GM12878 (cell line): ENCODE results near the gene ARHGAP26. TPM values are rescaled to one million over a fixed set of nuclear protein-coding genes. Genes with fewer than 3 reads are reported as not detected.
A peak's percentile ranks its signal among the peaks of the same experiment; 100 is the strongest.

Source experiments
- CEBPB ChIP-seq, 2 experiments: fragments of 150-350 bp in 1 of 2; IDR thresholded peaks; 2 replicates each; pipeline ENCODE4 v1.6.1; 2012 to 2014; ENCODE audit warnings: low read depth in 2 of 2, low read length in 2 of 2, borderline replicate concordance in 1 of 2, inconsistent platforms in 1 of 2
- E2F8 ChIP-seq: fragments of 450-650 bp; IDR thresholded peaks from 2 replicates; pipeline ENCODE4 v1.6.1; 2018; ENCODE audit warnings: mild to moderate bottlenecking, low read depth, moderate library complexity; ENCODE audit not compliant: partially characterized antibody
- EED ChIP-seq: sonication (generic); IDR thresholded peaks from 2 replicates; pipeline ENCODE4 v1.6.1; 2016; ENCODE audit warnings: antibody characterized with exemption, low read depth
- JUNB ChIP-seq: IDR thresholded peaks from 2 replicates; pipeline ENCODE4 v1.6.1; 2016; ENCODE audit warnings: antibody characterized with exemption, mild to moderate bottlenecking
- MLLT1 ChIP-seq: fragments of 450-650 bp; IDR thresholded peaks from 2 replicates; pipeline ENCODE4 v1.6.1; 2016; ENCODE audit warnings: mild to moderate bottlenecking
- NR2F1 ChIP-seq: fragments of 450-650 bp; conservative IDR thresholded peaks from 2 replicates; pipeline ENCODE4 v1.6.1; 2017; ENCODE audit warnings: mild to moderate bottlenecking
- PAX5 ChIP-seq: IDR thresholded peaks from 2 replicates; pipeline ENCODE4 v1.6.1; 2011; ENCODE audit warnings: low read depth, low read length, borderline replicate concordance
- PKNOX1 ChIP-seq: fragments of 450-650 bp; IDR thresholded peaks from 2 replicates; pipeline ENCODE4 v1.6.1; 2016; ENCODE audit warnings: mild to moderate bottlenecking
- RBBP5 ChIP-seq: fragments of 200-600 bp; sonication (generic); conservative IDR thresholded peaks from 2 replicates; pipeline ENCODE4 v1.6.1; 2016
- RUNX3 ChIP-seq: IDR thresholded peaks from 2 replicates; pipeline ENCODE4 v1.6.1; 2012; ENCODE audit warnings: low read length, inconsistent platforms
- SKIL ChIP-seq: fragments of 450-650 bp; IDR thresholded peaks from 2 replicates; pipeline ENCODE4 v1.6.1; 2017; ENCODE audit warnings: mild to moderate bottlenecking, low read depth, inconsistent platforms; ENCODE audit not compliant: poor library complexity, severe bottlenecking
- ZNF687 ChIP-seq: fragments of 450-650 bp; IDR thresholded peaks from 2 replicates; pipeline ENCODE4 v1.6.1; 2017; ENCODE audit warnings: mild to moderate bottlenecking, moderate library complexity
- polyA plus RNA-seq, 11 experiments: library from polyadenylated mRNA; depleted of rRNA in 4 of 11; unstranded in 6 of 11; stranded (reverse) in 5 of 11; fragments of >200 nt; fragmentation: Nextera tagmentation in 4 of 11; fragmentation: Illumina TruSeq in 1 of 11; extraction: Ambion mirVana in 4 of 11; extraction: Trizol in 1 of 11; gene quantifications; 1 replicate in 1 of 11; 2 replicates in 10 of 11; pipeline versions ENCODE4 v1.2.1 to v1.2.3, GENCODE V29; 2011 to 2016; ENCODE audit warnings: inconsistent platforms in 2 of 11, missing spikeins in 2 of 11, low read depth in 1 of 11
- total RNA-seq, 4 experiments: library from RNA; depleted of rRNA in 3 of 4; stranded (reverse); fragments of >200 nt in 3 of 4; fragmentation: Illumina TruSeq in 1 of 4; extraction: Trizol in 1 of 4; gene quantifications; 2 replicates each; pipeline versions ENCODE4 v1.2.1 to v1.2.3, GENCODE V29; 2013 to 2021
- TF ChIP-seq, protein P1 (sequence below): fragments of 450-650 bp; IDR thresholded peaks from 2 replicates; pipeline ENCODE4 v1.6.1; 2017; ENCODE audit warnings: borderline replicate concordance

Gene ARHGAP26
- total and polyA plus RNA-seq, 10 of the 15 experiments (the other 5 are each of a cell fraction or from before 2014, with no cell fraction given): 9.4 to 41.5 (median 19.3) TPM

- TF ChIP-seq ZNF687 (peak; percentile 78), NR2F1 (peak; percentile 42; the same call in 1 of the 2 replicates), RBBP5 (no peak), CEBPB (IDR thresholded peaks at IDR 0.05; ENCODE audit: borderline replicate concordance in 1 of 2, low read depth in 2 of 2, low read length in 2 of 2) (no peak), EED (peak; percentile 63), PKNOX1 (peak; percentile 87), MLLT1 (0 out of 2 replicates have a peak, but pooled peaks have one; percentile 11), JUNB (peak; percentile 10; the same call in 1 of the 2 replicates), RUNX3 (peak; percentile 30; the same call in 1 of the 2 replicates), PAX5 (0 out of 2 replicates have a peak, but pooled peaks have one; percentile 60), E2F8 (no peak), SKIL (no peak)
- TF ChIP-seq, protein P1, sequence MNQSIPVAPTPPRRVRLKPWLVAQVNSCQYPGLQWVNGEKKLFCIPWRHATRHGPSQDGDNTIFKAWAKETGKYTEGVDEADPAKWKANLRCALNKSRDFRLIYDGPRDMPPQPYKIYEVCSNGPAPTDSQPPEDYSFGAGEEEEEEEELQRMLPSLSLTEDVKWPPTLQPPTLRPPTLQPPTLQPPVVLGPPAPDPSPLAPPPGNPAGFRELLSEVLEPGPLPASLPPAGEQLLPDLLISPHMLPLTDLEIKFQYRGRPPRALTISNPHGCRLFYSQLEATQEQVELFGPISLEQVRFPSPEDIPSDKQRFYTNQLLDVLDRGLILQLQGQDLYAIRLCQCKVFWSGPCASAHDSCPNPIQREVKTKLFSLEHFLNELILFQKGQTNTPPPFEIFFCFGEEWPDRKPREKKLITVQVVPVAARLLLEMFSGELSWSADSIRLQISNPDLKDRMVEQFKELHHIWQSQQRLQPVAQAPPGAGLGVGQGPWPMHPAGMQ: no peak
Measured at GRCh38 chr5:143004361-143005145, 234.4 kb downstream of the ARHGAP26 start (continued).
